ENCODE measurements around the gene ACTG2. TPM values are rescaled to one million over a fixed set of nuclear protein-coding genes. Genes with fewer than 3 reads are reported as not detected.

The ACTG2 gene
- total RNA-seq, 1 donor, result 59.6 TPM

- peak overlapping the region; percentile 84 for H3K4me3 ChIP-seq (ENCODE audit: low read depth, low read length)
- TF ChIP-seq, protein P1, sequence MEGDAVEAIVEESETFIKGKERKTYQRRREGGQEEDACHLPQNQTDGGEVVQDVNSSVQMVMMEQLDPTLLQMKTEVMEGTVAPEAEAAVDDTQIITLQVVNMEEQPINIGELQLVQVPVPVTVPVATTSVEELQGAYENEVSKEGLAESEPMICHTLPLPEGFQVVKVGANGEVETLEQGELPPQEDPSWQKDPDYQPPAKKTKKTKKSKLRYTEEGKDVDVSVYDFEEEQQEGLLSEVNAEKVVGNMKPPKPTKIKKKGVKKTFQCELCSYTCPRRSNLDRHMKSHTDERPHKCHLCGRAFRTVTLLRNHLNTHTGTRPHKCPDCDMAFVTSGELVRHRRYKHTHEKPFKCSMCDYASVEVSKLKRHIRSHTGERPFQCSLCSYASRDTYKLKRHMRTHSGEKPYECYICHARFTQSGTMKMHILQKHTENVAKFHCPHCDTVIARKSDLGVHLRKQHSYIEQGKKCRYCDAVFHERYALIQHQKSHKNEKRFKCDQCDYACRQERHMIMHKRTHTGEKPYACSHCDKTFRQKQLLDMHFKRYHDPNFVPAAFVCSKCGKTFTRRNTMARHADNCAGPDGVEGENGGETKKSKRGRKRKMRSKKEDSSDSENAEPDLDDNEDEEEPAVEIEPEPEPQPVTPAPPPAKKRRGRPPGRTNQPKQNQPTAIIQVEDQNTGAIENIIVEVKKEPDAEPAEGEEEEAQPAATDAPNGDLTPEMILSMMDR (IDR thresholded peaks at IDR 0.05; ENCODE audit: insufficient read depth, low read depth, low read length), result no peak
- no peak for DNase-seq (ENCODE audit: low read depth)
Observed at GRCh38 chr2:73925853-73926492, 33.2 kb downstream of the ACTG2 start.

GRCh38 chr2:73926493-73927327, 33.9 kb downstream of the ACTG2 start, which contains the start of gene DGUOK:
DGUOK (plus strand) TSS chr2:73926880; CDS start chr2:73926911, 31 bp downstream.
- DNase-seq (ENCODE audit: low read depth), result peak; percentile 100
- TF ChIP-seq, protein P1 (IDR thresholded peaks at IDR 0.05; ENCODE audit: insufficient read depth, low read depth, low read length), result no peak
- peak within 1 kb of the TSS; percentile 84 for H3K4me3 ChIP-seq (ENCODE audit: low read depth, low read length)

DNA sequence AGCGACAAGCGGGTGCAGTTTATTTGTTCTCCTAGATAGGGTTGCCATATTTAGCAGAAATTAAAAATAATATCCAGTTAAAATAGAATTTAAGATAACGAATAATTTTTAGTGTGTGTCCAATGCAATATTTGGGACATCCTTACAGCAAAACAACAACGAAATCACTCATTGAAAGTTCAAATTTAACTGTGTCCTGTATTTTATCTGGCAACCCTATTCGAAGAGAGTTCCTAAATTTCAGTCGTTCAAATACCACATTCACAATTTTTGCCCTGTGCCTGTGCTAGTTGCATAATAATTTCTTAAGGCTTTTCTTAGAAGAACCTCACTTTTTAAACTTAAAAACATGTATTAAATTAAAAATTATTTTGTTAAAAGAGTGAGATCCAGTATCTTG, 34.5 kb downstream of the ACTG2 start:
- TF ChIP-seq, protein P1 (IDR thresholded peaks at IDR 0.05; ENCODE audit: insufficient read depth, low read depth, low read length), result no peak
- no peak for DNase-seq (ENCODE audit: low read depth)
- H3K4me3 ChIP-seq (ENCODE audit: low read depth, low read length), result peak overlapping the region; percentile 84

- H3K4me3 ChIP-seq (ENCODE audit: low read depth, low read length), result no peak overlapping the region
- TF ChIP-seq, protein P1 (IDR thresholded peaks at IDR 0.05; ENCODE audit: insufficient read depth, low read depth, low read length), result no peak
- no peak for DNase-seq (ENCODE audit: low read depth)
Observed at GRCh38 chr2:73928963-73929347, 36.1 kb downstream of the ACTG2 start.

- TF ChIP-seq, protein P1 (IDR thresholded peaks at IDR 0.05; ENCODE audit: insufficient read depth, low read depth, low read length), result no peak
- DNase-seq (ENCODE audit: low read depth), result peak; percentile 85
- no peak overlapping the region for H3K4me3 ChIP-seq (ENCODE audit: low read depth, low read length)
Observed at GRCh38 chr2:73930386-73930785, 37.6 kb downstream of the ACTG2 start.

- H3K4me3 ChIP-seq (ENCODE audit: low read depth, low read length), result no peak overlapping the region
- DNase-seq (ENCODE audit: low read depth), result peak; percentile 11
- TF ChIP-seq, protein P1 (IDR thresholded peaks at IDR 0.05; ENCODE audit: insufficient read depth, low read depth, low read length), result no peak
Observed at GRCh38 chr2:73931531-73932500, 39.0 kb downstream of the ACTG2 start.

All from fibroblast of villous mesenchyme (primary cell).